Spleen (tissue), 7 donors: ENCODE data around the gene RFC2.
A peak's percentile ranks its signal among the peaks of the same experiment; 100 is the strongest.

Source experiments
- POLR2A ChIP-seq, 3 donors: fragments of 450-650 bp; IDR thresholded peaks; one replicate each; pipeline ENCODE4 v1.5.1; 2017; ENCODE audit warnings: antibody characterized with exemption in 3 of 3, mild to moderate bottlenecking in 1 of 3
- TF ChIP-seq, protein P1 (sequence below), 11 experiments: fragments of 200-600 bp in 7 of 11; fragments of 450-650 bp in 4 of 11; sonication (generic) in 4 of 11; IDR thresholded peaks in 8 of 11; conservative IDR thresholded peaks in 3 of 11; 1 replicate in 7 of 11; 2 replicates in 4 of 11; pipeline versions ENCODE4 v1.4.0 to v1.8.0; 2016 to 2021; ENCODE audit warnings: antibody characterized with exemption in 11 of 11, inconsistent platforms in 4 of 11, mild to moderate bottlenecking in 1 of 11
- donor health status: DM: no; HTN: no; CAD: no; lungs with moderate emphysema.
- donor health status: DM: no; HTN: no; CAD: no.
- donor health status: DM: no; HTN: no; CAD: no.

DNA sequence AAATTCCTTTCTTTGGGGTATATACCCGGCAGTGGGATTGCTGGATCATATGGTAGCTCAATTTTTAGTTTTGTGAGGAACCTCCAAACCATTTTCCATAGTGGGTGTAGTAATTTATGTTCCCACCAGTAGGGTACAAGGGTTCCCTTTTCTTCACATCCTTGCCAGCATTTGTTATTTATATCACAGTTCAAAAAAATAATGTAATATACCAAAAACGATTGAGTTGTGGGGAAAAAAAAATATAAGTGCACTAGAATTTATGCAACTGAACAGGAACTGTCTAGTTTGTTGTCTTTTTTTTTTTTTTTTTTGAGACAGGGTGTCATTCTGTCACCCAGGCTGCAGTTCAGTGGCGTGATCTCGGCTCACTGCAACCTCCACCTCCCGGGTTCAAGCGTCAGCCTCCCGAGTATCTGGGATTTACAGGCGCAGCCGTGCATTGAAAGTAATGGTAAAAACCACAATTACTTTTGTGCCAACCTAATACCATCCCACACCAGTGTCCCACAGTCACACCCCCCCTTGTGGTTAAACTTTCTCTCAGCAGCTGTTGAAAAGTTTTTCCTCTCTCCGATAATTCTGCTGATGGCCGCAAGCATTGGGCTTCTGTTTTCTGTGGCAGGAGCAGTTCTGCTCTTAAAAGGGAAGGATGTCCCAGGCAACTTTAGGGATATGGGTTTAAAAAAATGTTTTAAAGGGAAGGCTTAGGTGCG, 51.2 kb downstream of the RFC2 start:
- TF ChIP-seq, protein P1, sequence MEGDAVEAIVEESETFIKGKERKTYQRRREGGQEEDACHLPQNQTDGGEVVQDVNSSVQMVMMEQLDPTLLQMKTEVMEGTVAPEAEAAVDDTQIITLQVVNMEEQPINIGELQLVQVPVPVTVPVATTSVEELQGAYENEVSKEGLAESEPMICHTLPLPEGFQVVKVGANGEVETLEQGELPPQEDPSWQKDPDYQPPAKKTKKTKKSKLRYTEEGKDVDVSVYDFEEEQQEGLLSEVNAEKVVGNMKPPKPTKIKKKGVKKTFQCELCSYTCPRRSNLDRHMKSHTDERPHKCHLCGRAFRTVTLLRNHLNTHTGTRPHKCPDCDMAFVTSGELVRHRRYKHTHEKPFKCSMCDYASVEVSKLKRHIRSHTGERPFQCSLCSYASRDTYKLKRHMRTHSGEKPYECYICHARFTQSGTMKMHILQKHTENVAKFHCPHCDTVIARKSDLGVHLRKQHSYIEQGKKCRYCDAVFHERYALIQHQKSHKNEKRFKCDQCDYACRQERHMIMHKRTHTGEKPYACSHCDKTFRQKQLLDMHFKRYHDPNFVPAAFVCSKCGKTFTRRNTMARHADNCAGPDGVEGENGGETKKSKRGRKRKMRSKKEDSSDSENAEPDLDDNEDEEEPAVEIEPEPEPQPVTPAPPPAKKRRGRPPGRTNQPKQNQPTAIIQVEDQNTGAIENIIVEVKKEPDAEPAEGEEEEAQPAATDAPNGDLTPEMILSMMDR (IDR thresholded peaks at IDR 0.05 in 8 of 11, conservative IDR thresholded peaks at IDR 0.05 in 3 of 11), result peak in 8 of 11 experiments; percentile 21 to 64 (median 52)
- no peak for TF ChIP-seq POLR2A (IDR thresholded peaks at IDR 0.05)
